ENCODE measurements around the gene FBLN1.
"Not testable (repeated sequence)": the region's sequence is repeated elsewhere in the genome, so short reads cannot be mapped to it uniquely, and the experiment has no call there.

FBLN1 gene

GRCh38 chr22:45548991-45549761 lies 46.5 kb downstream of the FBLN1 start:
- DNase-seq (ENCODE audit: low read depth): no peak

GRCh38 chr22:45549762-45550378 lies 47.2 kb downstream of the FBLN1 start:
- no peak for DNase-seq (ENCODE audit: low read depth)

GRCh38 chr22:45550416-45550815 lies 47.7 kb downstream of the FBLN1 start:
- no peak for DNase-seq (ENCODE audit: low read depth)

- DNase-seq (ENCODE audit: low read depth): no peak
These were observed 48.2 kb downstream of the FBLN1 start for GRCh38 chr22:45550891-45551290.

- no peak for DNase-seq (ENCODE audit: low read depth)
These were observed 48.8 kb downstream of the FBLN1 start for GRCh38 chr22:45551310-45552016.

- DNase-seq (ENCODE audit: low read depth): no peak
These were observed 49.3 kb downstream of the FBLN1 start for GRCh38 chr22:45552017-45552411.

GRCh38 chr22:45552580-45553350 lies 50.1 kb downstream of the FBLN1 start:
- no peak for DNase-seq (ENCODE audit: low read depth)

- DNase-seq (ENCODE audit: low read depth): peak; percentile 5
These were observed 50.8 kb downstream of the FBLN1 start for GRCh38 chr22:45553351-45554039.

GRCh38 chr22:45554040-45554406 lies 51.3 kb downstream of the FBLN1 start:
- no peak for DNase-seq (ENCODE audit: low read depth)

- DNase-seq (ENCODE audit: low read depth): no peak
These were observed 52.2 kb downstream of the FBLN1 start for GRCh38 chr22:45554861-45555260.

GRCh38 chr22:45557926-45558325 lies 55.2 kb downstream of the FBLN1 start:
- not testable (repeated sequence) for DNase-seq (ENCODE audit: low read depth)

GRCh38 chr22:45560092-45560491 lies 57.4 kb downstream of the FBLN1 start:
- DNase-seq (ENCODE audit: low read depth): not testable (repeated sequence)

GRCh38 chr22:45560761-45561160 lies 58.1 kb downstream of the FBLN1 start:
- not testable (repeated sequence) for DNase-seq (ENCODE audit: low read depth)

- no peak for DNase-seq (ENCODE audit: low read depth)
These were observed 59.4 kb downstream of the FBLN1 start for GRCh38 chr22:45562102-45562501.

GRCh38 chr22:45562537-45563361 lies 60.1 kb downstream of the FBLN1 start:
- DNase-seq (ENCODE audit: low read depth): no peak

- DNase-seq (ENCODE audit: low read depth): no peak
These were observed 60.8 kb downstream of the FBLN1 start for GRCh38 chr22:45563362-45564040.

GRCh38 chr22:45564349-45565030 lies 61.8 kb downstream of the FBLN1 start:
- DNase-seq (ENCODE audit: low read depth): no peak

GRCh38 chr22:45565171-45565570 lies 62.5 kb downstream of the FBLN1 start:
- DNase-seq (ENCODE audit: low read depth): no peak

- DNase-seq (ENCODE audit: low read depth): no peak
These were observed 63.3 kb downstream of the FBLN1 start for GRCh38 chr22:45565973-45566372.

GRCh38 chr22:45568213-45568612 lies 65.5 kb downstream of the FBLN1 start:
- no peak for DNase-seq (ENCODE audit: low read depth)

Measured in activated gamma-delta T cell treated with anti-CD3 and anti-CD28 coated beads, Interleukin-2, amount 50 U/mL, for 16 hours (primary cell).